NB4 (cell line): ENCODE measurements around the gene HLF.

Experiments used
- POLR2A ChIP-seq: IDR thresholded peaks from 2 replicates; pipeline ENCODE4 v1.6.1; 2011; ENCODE audit warnings: mild to moderate bottlenecking; ENCODE audit not compliant: insufficient read length; ENCODE audit errors: extremely low read depth
- TF ChIP-seq, protein P1 (sequence below): IDR thresholded peaks from one replicate; pipeline ENCODE4 v1.5.1; 2012; ENCODE audit warnings: low read depth, low read length

DNA sequence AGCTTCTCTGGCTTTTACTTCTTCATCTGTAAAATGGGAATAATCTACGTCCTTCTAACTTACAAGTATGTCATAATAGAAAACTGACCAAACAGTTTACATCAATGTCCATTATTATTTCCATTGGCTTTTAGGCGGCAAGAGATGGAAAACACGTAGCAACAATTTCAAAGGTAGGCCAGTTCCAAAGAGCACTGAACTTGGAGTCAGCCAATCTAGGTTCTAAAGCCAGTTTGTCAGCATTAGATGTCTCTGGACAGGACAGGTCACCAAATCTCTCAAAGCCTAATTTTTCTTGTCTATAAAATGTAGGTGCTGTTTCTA lies 17.6 kb downstream of the HLF start:
- TF ChIP-seq, protein P1, sequence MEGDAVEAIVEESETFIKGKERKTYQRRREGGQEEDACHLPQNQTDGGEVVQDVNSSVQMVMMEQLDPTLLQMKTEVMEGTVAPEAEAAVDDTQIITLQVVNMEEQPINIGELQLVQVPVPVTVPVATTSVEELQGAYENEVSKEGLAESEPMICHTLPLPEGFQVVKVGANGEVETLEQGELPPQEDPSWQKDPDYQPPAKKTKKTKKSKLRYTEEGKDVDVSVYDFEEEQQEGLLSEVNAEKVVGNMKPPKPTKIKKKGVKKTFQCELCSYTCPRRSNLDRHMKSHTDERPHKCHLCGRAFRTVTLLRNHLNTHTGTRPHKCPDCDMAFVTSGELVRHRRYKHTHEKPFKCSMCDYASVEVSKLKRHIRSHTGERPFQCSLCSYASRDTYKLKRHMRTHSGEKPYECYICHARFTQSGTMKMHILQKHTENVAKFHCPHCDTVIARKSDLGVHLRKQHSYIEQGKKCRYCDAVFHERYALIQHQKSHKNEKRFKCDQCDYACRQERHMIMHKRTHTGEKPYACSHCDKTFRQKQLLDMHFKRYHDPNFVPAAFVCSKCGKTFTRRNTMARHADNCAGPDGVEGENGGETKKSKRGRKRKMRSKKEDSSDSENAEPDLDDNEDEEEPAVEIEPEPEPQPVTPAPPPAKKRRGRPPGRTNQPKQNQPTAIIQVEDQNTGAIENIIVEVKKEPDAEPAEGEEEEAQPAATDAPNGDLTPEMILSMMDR, result no peak
- no peak for TF ChIP-seq POLR2A
